Liver (tissue), 3 donors: ENCODE measurements around the gene SIK2.

Source experiments
- GABPA ChIP-seq, 2 donors: IDR thresholded peaks in 1 of 2; conservative IDR thresholded peaks in 1 of 2; 2 replicates each; pipeline ENCODE4 v1.6.1; 2016; ENCODE audit warnings: antibody characterized with exemption in 2 of 2, mild to moderate bottlenecking in 1 of 2, moderate library complexity in 1 of 2
- JUND ChIP-seq, 2 donors: IDR thresholded peaks; 2 replicates each; pipeline ENCODE4 v1.6.1; 2016; ENCODE audit warnings: antibody characterized with exemption in 2 of 2
- RAD21 ChIP-seq, 2 donors: IDR thresholded peaks; 2 replicates each; pipeline ENCODE4 v1.6.1; 2016; ENCODE audit warnings: antibody characterized with exemption in 2 of 2, mild to moderate bottlenecking in 2 of 2
- SP1 ChIP-seq: IDR thresholded peaks from 2 replicates; pipeline ENCODE4 v1.6.1; 2018; ENCODE audit warnings: antibody characterized with exemption, mild to moderate bottlenecking
- TAF1 ChIP-seq: conservative IDR thresholded peaks from 2 replicates; pipeline ENCODE4 v1.6.1; 2016; ENCODE audit warnings: antibody characterized with exemption, mild to moderate bottlenecking
- TF ChIP-seq, protein P1 (sequence below): fragments of 150-350 bp; IDR thresholded peaks from 2 replicates; pipeline ENCODE4 v1.5.1; 2017; ENCODE audit warnings: improper control_type of control experiment, low read depth, low read length; ENCODE audit not compliant: missing input control
- TF ChIP-seq, protein P2 (sequence below): IDR thresholded peaks from 2 replicates; pipeline ENCODE4 v1.6.1; 2016; ENCODE audit warnings: antibody characterized with exemption
- donor health status: healthy.
- donor health status: healthy.

DNA sequence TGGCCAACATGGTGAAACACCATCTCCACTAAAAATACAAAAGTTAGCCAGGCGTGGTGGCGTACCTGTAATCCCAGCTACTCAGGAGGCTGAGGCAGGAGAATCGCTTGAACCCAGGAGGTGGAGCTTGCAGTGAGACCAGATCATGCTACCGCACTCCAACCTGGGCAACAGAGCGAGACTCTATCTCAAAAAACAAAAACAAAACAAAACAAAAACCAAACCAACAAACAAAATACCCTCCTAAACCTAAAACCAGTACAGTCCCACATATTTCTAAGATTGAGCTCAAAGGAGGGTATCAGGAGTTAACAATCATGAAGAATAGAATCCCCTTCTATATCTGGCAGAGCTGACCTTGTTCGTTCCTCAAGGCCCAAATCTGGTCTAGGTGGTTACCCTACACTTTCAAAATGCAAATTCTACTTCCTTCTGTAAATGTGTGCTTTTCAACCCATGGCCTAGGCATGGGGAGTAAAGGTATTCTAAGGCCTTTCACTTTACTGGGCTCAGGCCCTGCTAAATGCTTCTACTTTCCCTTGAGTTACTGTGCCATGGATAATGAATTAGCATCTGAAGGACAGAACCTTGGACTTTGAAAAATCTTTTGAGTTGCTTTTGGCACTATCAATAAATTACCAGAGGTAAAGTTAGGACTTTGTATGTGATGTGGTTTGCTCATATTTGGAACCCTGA lies 174.3 kb downstream of the SIK2 start:
- TF ChIP-seq, protein P1, sequence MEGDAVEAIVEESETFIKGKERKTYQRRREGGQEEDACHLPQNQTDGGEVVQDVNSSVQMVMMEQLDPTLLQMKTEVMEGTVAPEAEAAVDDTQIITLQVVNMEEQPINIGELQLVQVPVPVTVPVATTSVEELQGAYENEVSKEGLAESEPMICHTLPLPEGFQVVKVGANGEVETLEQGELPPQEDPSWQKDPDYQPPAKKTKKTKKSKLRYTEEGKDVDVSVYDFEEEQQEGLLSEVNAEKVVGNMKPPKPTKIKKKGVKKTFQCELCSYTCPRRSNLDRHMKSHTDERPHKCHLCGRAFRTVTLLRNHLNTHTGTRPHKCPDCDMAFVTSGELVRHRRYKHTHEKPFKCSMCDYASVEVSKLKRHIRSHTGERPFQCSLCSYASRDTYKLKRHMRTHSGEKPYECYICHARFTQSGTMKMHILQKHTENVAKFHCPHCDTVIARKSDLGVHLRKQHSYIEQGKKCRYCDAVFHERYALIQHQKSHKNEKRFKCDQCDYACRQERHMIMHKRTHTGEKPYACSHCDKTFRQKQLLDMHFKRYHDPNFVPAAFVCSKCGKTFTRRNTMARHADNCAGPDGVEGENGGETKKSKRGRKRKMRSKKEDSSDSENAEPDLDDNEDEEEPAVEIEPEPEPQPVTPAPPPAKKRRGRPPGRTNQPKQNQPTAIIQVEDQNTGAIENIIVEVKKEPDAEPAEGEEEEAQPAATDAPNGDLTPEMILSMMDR: no peak
- TF ChIP-seq GABPA (IDR thresholded peaks at IDR 0.05 in 1 of 2, conservative IDR thresholded peaks at IDR 0.05 in 1 of 2): no peak
- TF ChIP-seq TAF1: no peak
- TF ChIP-seq, protein P2, sequence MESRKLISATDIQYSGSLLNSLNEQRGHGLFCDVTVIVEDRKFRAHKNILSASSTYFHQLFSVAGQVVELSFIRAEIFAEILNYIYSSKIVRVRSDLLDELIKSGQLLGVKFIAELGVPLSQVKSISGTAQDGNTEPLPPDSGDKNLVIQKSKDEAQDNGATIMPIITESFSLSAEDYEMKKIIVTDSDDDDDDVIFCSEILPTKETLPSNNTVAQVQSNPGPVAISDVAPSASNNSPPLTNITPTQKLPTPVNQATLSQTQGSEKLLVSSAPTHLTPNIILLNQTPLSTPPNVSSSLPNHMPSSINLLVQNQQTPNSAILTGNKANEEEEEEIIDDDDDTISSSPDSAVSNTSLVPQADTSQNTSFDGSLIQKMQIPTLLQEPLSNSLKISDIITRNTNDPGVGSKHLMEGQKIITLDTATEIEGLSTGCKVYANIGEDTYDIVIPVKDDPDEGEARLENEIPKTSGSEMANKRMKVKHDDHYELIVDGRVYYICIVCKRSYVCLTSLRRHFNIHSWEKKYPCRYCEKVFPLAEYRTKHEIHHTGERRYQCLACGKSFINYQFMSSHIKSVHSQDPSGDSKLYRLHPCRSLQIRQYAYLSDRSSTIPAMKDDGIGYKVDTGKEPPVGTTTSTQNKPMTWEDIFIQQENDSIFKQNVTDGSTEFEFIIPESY: no peak
- no peak for TF ChIP-seq RAD21 (IDR thresholded peaks at IDR 0.05)
- peak; percentile 60 for TF ChIP-seq SP1
- TF ChIP-seq JUND (IDR thresholded peaks at IDR 0.05): no peak
